Stimulated activated CD4-positive, alpha-beta T cell treated with anti-CD3 and anti-CD28 coated beads, Interleukin-12 subunit alpha, Interleukin-12 subunit beta, amount 100 ng/mL, for 24 hours (primary cell): ENCODE data around the gene ADAMTS14.
"Not testable (repeated sequence)": the region's sequence is repeated elsewhere in the genome, so short reads cannot be mapped to it uniquely, and the experiment has no call there.

Experiments
- DNase-seq, 2 experiments: peaks; one replicate each; pipeline ENCODE4 v3.0.0-alpha.2; 2020; ENCODE audit warnings: low read depth in 2 of 2

ADAMTS14 gene

DNA sequence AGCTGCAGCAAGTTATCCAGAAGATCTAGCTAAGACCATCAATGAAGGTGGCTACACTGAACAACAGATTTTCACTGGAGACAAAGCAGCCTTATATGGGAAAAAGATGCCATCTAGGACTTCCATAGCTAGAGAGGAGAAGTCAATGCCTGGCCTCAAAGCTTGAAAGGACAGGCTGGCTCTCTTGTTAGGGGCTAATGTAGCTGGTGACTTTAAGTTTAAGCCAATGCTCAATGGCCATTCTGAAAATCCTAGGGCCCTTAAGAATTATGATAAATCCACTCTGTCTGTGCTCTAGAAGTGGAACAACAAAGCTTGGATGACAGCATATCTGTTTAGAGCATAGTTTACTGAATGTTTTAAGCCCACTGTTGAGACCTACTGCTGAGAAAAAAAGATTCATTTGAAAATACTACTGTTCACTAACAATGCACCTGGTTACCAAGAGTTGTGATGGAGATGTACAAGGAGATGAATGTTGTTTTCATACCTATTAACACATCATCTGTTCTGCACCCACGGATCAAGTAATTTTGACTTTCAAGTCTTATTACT lies 13.6 kb upstream of the ADAMTS14 start:
- no peak for DNase-seq

GRCh38 chr10:70659306-70659705 lies 13.0 kb upstream of the ADAMTS14 start:
- no peak for DNase-seq

- no peak for DNase-seq
These were observed 11.6 kb upstream of the ADAMTS14 start for GRCh38 chr10:70660722-70661121.

GRCh38 chr10:70661623-70662361 lies 10.5 kb upstream of the ADAMTS14 start:
- no peak for DNase-seq

- DNase-seq: no peak
These were observed 9.7 kb upstream of the ADAMTS14 start for GRCh38 chr10:70662362-70663220.

DNA sequence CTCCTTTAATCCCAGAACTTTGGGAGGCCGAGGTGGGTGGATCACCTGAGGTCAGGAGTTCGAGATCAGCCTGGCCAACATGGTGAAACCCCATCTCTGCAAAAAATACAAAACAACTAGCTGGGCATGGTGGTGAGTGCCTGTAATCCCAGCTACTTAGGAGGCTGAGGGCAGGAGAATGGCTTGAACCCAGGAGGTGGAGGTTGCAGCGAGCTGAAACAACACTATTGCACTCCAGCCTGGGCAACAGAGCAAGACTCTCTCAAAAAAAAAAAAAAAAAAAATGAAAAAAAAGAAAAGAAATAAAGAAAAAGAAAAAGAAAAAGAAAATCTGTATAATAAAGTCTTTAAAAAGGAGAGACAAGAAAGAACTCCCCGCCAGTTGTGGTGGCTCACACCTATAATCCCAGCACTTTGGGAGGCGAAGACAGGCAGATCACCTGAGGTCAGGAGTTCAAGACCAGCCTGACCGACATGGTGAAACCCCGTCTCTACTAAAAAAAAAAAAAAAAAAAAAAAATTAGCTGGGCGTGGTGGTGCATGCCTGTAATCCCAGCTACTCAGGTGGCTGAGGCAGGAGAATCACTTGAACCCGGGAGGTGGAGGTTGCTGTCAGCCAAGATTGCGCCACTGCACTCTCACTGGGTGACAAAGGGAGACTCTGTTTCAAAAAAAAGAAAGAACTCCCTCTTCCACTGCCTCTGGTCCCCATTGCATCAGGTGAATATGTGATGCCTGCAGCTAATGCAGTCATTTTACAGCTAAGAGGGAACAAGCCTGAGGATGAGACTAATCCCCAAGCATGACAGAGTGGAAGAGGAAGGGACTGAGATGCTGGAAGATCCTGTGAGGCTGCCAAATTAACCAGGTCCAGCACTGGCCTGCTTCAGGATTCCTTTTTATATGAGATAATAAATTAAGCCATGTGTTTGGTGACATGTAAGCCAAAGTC lies 8.6 kb upstream of the ADAMTS14 start:
- DNase-seq: not testable (repeated sequence)

GRCh38 chr10:70664702-70665195 lies 7.6 kb upstream of the ADAMTS14 start:
- no peak for DNase-seq

- no peak for DNase-seq
These were observed 5.1 kb upstream of the ADAMTS14 start for GRCh38 chr10:70666960-70667798.

GRCh38 chr10:70667818-70668217 lies 4.5 kb upstream of the ADAMTS14 start:
- not testable (repeated sequence) for DNase-seq

GRCh38 chr10:70668454-70668970 lies 3.8 kb upstream of the ADAMTS14 start:
- no peak for DNase-seq

GRCh38 chr10:70669015-70669414 lies 3.3 kb upstream of the ADAMTS14 start:
- DNase-seq: no peak

GRCh38 chr10:70669732-70670317 lies 2.5 kb upstream of the ADAMTS14 start:
- DNase-seq: no peak

- DNase-seq: no peak
These were observed 614 bp upstream of the ADAMTS14 start for GRCh38 chr10:70671619-70672164.

GRCh38 chr10:70673043-70673928 lies 980 bp downstream of the ADAMTS14 start:
- no peak for DNase-seq

- no peak for DNase-seq
These were observed 1.7 kb downstream of the ADAMTS14 start for GRCh38 chr10:70673929-70674559.

DNA sequence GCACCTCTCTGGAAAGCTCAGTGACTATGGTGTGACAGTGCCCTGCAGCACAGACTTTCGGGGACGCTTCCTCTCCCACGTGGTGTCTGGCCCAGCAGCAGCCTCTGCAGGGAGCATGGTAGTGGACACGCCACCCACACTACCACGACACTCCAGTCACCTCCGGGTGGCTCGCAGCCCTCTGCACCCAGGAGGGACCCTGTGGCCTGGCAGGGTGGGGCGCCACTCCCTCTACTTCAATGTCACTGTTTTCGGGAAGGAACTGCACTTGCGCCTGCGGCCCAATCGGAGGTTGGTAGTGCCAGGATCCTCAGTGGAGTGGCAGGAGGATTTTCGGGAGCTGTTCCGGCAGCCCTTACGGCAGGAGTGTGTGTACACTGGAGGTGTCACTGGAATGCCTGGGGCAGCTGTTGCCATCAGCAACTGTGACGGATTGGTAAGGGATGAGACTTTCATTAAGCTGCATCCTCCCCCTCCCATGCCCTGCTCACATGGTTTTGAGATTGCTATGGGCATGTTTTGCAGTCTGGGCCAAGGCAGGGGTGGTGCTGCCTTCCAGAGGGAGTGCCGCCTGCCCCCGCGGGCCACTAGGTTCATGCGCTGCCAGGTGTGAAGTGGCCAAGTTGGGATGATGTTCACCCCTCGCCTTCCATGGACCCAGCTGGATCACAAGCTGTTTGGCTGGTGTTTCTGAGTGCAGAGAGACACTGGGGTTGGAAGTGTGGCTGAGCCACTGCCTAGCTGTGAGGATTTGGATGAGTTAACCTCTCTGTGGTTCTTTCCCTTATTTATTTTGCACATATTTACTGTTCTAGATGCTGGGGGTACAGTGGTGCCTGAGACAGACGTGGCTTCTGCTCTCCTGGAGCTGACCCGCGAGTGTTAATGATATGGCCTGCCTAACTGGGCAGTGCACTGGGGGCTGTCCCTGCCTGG lies 2.5 kb downstream of the ADAMTS14 start:
- no peak for DNase-seq
